ENCODE data around the gene CDC42EP1.

DNA sequence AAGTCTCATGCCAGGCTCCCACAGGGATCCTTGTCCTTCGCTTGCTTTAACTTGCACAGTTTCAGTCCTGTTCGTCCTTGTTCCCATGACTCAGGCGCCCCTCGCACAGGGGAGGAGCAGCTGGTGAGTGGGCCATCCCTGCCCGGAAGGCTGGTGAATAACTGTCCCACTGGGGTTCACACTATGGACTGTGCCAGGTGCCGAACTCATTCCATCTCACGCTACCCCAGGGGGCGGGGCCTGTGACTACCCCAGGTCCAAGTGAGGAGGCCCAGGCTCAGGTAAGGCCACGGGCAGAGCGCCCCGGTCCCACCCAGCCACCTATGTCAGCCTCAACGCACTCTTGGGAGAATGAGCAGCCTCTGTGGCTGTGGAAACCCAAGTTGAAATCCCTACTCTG is 33.9 kb upstream of the CDC42EP1 start:
- TF ChIP-seq, protein P1, sequence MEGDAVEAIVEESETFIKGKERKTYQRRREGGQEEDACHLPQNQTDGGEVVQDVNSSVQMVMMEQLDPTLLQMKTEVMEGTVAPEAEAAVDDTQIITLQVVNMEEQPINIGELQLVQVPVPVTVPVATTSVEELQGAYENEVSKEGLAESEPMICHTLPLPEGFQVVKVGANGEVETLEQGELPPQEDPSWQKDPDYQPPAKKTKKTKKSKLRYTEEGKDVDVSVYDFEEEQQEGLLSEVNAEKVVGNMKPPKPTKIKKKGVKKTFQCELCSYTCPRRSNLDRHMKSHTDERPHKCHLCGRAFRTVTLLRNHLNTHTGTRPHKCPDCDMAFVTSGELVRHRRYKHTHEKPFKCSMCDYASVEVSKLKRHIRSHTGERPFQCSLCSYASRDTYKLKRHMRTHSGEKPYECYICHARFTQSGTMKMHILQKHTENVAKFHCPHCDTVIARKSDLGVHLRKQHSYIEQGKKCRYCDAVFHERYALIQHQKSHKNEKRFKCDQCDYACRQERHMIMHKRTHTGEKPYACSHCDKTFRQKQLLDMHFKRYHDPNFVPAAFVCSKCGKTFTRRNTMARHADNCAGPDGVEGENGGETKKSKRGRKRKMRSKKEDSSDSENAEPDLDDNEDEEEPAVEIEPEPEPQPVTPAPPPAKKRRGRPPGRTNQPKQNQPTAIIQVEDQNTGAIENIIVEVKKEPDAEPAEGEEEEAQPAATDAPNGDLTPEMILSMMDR (IDR thresholded peaks at IDR 0.05) = no peak
- no peak for TF ChIP-seq EP300 (IDR thresholded peaks at IDR 0.05)
